ENCODE measurements around the gene BCAT1.

- TF ChIP-seq CTCF (IDR thresholded peaks at IDR 0.05) (no peak), POLR2A (IDR thresholded peaks at IDR 0.05) (no peak)
Observed at GRCh38 chr12:24796876-24797275, 152.0 kb downstream of the BCAT1 start.
